ENCODE data around the gene LIM2. TPM values are rescaled to one million over a fixed set of nuclear protein-coding genes. Genes with fewer than 3 reads are reported as not detected.

Gene LIM2
- total and polyA plus RNA-seq, 2 experiments from 2014 or later: not detected

GRCh38 chr19:51359294-51359693 lies 28.5 kb downstream of the LIM2 start:
- H3K9me2 ChIP-seq (replicated peaks; ENCODE audit: insufficient read depth): no peaks in the 10 kb centered on the region
- H3K27me3 ChIP-seq: no peaks in the 10 kb centered on the region
- 80% methylated on average over 4 of the region's 4 CpGs for WGBS (ENCODE audit: low lambda C conversion rate, missing lambda C conversion rate)
- no peaks in the 10 kb centered on the region for H3K9me3 ChIP-seq (ENCODE audit: low read depth)
- H3K4me3 ChIP-seq: no peak overlapping the region
- peak; percentile 78 for DNase-seq (ENCODE audit: low spot score)
- no peaks in the 10 kb centered on the region for H4K20me1 ChIP-seq (ENCODE audit: insufficient read depth, poor library complexity, severe bottlenecking)
- TF ChIP-seq EZH2 (IDR thresholded peaks at IDR 0.05; ENCODE audit: borderline replicate concordance): no peak
- no peak for TF ChIP-seq EZH2phosphoT487 (IDR thresholded peaks at IDR 0.05; ENCODE audit: low read depth, severe bottlenecking, unreplicated experiment)
- TF ChIP-seq CTCF (IDR thresholded peaks at IDR 0.05; ENCODE audit: poor library complexity): no peak
- no peak overlapping the region for H2AFZ ChIP-seq
- H3K4me2 ChIP-seq: no peak overlapping the region
- no peaks in the 10 kb centered on the region for H3K36me3 ChIP-seq (replicated peaks; ENCODE audit: insufficient read depth, low read depth)
- peaks cover 44% of the 10 kb centered on the region for H3K79me2 ChIP-seq
- H3K4me1 ChIP-seq (ENCODE audit: insufficient read depth): peaks cover 38% of the 10 kb centered on the region
- H3K27ac ChIP-seq: peak overlapping the region; percentile 81

- no peaks in the 10 kb centered on the region for H3K9me3 ChIP-seq (ENCODE audit: low read depth)
- H3K4me1 ChIP-seq (ENCODE audit: insufficient read depth): peaks cover 31% of the 10 kb centered on the region
- no peak overlapping the region for H3K4me2 ChIP-seq
- H3K4me3 ChIP-seq: no peak overlapping the region
- H3K27me3 ChIP-seq: no peaks in the 10 kb centered on the region
- TF ChIP-seq EZH2phosphoT487 (IDR thresholded peaks at IDR 0.05; ENCODE audit: low read depth, severe bottlenecking, unreplicated experiment) (no peak), EZH2 (IDR thresholded peaks at IDR 0.05; ENCODE audit: borderline replicate concordance) (no peak), CTCF (IDR thresholded peaks at IDR 0.05; ENCODE audit: poor library complexity) (no peak)
- H3K9me2 ChIP-seq (replicated peaks; ENCODE audit: insufficient read depth): no peaks in the 10 kb centered on the region
- H4K20me1 ChIP-seq (ENCODE audit: insufficient read depth, poor library complexity, severe bottlenecking): no peaks in the 10 kb centered on the region
- H3K79me2 ChIP-seq: peaks cover 43% of the 10 kb centered on the region
- 93% methylated on average over 7 of the region's 7 CpGs for WGBS (ENCODE audit: low lambda C conversion rate, missing lambda C conversion rate)
- H2AFZ ChIP-seq: no peak overlapping the region
- no peak overlapping the region for H3K27ac ChIP-seq
- DNase-seq (ENCODE audit: low spot score): no peak
- no peaks in the 10 kb centered on the region for H3K36me3 ChIP-seq (replicated peaks; ENCODE audit: insufficient read depth, low read depth)
These were observed 29.8 kb downstream of the LIM2 start for GRCh38 chr19:51357952-51358351.

- no peak for DNase-seq (ENCODE audit: low spot score)
- no peak overlapping the region for H3K4me2 ChIP-seq
- WGBS (ENCODE audit: low lambda C conversion rate, missing lambda C conversion rate): 91% methylated on average over 10 of the region's 10 CpGs
- H3K27me3 ChIP-seq: no peaks in the 10 kb centered on the region
- H4K20me1 ChIP-seq (ENCODE audit: insufficient read depth, poor library complexity, severe bottlenecking): no peaks in the 10 kb centered on the region
- H3K27ac ChIP-seq: no peak overlapping the region
- H3K9me2 ChIP-seq (replicated peaks; ENCODE audit: insufficient read depth): no peaks in the 10 kb centered on the region
- peaks cover 40% of the 10 kb centered on the region for H3K79me2 ChIP-seq
- TF ChIP-seq CTCF (IDR thresholded peaks at IDR 0.05; ENCODE audit: poor library complexity): no peak
- TF ChIP-seq EZH2 (IDR thresholded peaks at IDR 0.05; ENCODE audit: borderline replicate concordance): no peak
- TF ChIP-seq EZH2phosphoT487 (IDR thresholded peaks at IDR 0.05; ENCODE audit: low read depth, severe bottlenecking, unreplicated experiment): no peak
- no peaks in the 10 kb centered on the region for H3K9me3 ChIP-seq (ENCODE audit: low read depth)
- H3K4me3 ChIP-seq: no peak overlapping the region
- H3K4me1 ChIP-seq (ENCODE audit: insufficient read depth): peaks cover 26% of the 10 kb centered on the region
- no peak overlapping the region for H2AFZ ChIP-seq
- H3K36me3 ChIP-seq (replicated peaks; ENCODE audit: insufficient read depth, low read depth): no peaks in the 10 kb centered on the region
These were observed 31.5 kb downstream of the LIM2 start for GRCh38 chr19:51356159-51356801.
